HG03575 (cell line): ENCODE data around the gene ZNF536.
"Not testable (repeated sequence)": the region's sequence is repeated elsewhere in the genome, so short reads cannot be mapped to it uniquely, and the experiment has no call there.

Experiments
- ATAC-seq: cut with Tn5 transposase; IDR thresholded peaks from one replicate; pipeline ENCODE4 v1.9.1; 2021; ENCODE audit not compliant: unreplicated experiment, insufficient number of reproducible peaks, low FRiP score; ENCODE audit errors: extremely low read depth

The ZNF536 gene

GRCh38 chr19:30430206-30430734 is 58.1 kb downstream of the ZNF536 start:
- no peak for ATAC-seq

- no peak for ATAC-seq
These were observed 59.4 kb downstream of the ZNF536 start for GRCh38 chr19:30431591-30431990.

DNA sequence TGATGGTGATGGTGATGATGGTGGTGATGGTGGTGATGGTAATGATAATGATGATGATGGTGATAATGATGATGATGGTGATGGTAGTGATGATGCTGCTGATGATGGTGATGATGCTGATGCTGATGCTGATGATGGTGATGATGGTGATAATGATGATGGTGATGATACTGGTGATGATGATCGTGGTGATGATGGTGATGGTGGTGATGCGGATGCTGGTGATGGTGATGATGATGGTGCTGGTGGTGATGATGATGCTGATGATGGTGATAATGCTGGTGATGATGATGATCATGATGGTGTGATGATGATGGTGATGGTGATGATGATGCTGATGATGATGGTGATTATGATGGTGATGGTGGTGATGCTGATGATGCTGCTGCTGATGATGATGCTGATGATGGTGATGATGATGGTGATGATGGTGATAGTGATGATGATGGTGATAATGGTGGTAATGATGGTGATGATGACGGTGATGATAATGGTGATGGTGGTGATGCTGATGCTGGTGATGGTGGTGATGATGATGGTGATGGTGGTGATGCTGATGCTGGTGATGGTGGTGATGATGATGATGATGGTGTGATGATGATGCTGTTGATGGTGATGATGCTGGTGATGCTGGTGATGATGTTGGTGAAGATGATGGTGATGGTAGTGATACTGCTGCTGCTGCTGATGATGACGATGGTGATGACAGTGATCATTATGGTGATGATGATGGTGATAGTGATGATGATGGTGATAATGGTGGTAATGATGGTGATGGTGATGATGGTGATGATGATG is 62.8 kb downstream of the ZNF536 start:
- ATAC-seq: no peak

GRCh38 chr19:30437869-30438268 is 65.7 kb downstream of the ZNF536 start:
- ATAC-seq: no peak

GRCh38 chr19:30439310-30439709 is 67.1 kb downstream of the ZNF536 start:
- no peak for ATAC-seq

- ATAC-seq: no peak
These were observed 68.8 kb downstream of the ZNF536 start for GRCh38 chr19:30441011-30441410.

GRCh38 chr19:30442674-30443073 is 70.5 kb downstream of the ZNF536 start:
- no peak for ATAC-seq

DNA sequence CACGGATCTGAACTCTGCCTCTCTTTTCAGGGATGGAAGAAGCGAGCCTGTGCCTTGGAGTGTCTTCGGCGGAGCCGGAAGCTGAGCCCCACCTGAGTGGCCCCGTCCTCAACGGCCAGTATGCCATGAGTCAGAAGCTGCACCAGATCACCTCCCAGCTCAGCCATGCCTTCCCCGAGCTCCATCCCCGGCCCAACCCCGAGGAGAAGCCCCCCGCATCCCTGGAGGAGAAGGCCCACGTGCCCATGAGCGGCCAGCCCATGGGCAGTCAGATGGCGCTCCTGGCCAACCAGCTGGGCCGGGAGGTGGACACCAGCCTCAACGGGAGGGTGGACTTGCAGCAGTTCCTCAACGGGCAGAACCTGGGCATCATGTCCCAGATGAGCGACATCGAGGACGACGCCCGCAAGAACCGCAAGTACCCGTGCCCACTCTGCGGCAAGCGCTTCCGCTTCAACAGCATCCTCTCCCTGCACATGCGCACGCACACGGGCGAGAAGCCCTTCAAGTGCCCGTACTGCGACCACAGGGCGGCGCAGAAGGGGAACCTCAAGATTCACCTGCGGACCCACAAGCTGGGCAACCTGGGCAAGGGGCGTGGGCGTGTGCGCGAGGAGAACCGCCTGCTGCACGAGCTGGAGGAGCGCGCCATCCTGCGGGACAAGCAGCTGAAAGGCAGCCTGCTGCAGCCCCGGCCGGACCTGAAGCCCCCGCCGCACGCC is 71.5 kb downstream of the ZNF536 start:
- no peak for ATAC-seq

GRCh38 chr19:30444253-30444671 is 72.1 kb downstream of the ZNF536 start:
- no peak for ATAC-seq

DNA sequence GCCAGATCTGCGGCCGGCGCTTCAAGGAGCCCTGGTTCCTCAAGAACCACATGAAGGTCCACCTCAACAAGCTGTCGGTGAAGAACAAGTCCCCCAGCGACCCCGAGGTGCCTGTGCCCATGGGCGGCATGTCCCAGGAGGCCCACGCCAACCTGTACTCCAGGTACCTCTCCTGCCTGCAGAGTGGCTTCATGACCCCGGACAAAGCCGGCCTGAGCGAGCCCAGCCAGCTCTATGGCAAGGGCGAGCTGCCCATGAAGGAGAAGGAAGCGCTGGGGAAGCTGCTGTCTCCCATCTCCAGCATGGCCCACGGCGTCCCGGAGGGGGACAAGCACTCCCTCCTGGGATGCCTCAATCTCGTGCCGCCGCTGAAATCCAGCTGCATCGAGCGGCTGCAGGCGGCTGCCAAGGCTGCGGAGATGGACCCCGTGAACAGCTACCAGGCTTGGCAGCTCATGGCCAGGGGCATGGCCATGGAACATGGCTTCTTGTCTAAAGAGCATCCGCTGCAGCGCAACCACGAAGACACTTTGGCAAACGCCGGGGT is 72.6 kb downstream of the ZNF536 start:
- ATAC-seq: no peak

DNA sequence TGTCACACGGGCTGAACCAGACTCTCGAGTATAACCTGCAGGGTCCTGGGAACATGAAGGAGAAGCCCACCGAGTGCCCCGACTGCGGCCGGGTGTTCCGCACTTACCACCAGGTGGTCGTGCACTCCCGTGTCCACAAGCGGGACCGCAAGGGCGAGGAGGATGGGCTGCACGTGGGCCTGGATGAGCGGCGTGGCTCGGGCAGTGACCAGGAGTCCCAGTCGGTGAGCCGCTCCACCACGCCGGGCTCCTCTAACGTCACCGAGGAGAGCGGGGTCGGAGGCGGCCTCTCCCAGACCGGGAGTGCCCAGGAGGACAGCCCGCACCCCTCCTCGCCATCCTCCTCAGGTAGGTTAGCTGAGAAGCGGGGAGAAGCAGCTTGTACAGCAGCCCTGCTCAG is 73.2 kb downstream of the ZNF536 start:
- ATAC-seq: no peak

GRCh38 chr19:30446120-30446519 is 73.9 kb downstream of the ZNF536 start:
- ATAC-seq: not testable (repeated sequence)

DNA sequence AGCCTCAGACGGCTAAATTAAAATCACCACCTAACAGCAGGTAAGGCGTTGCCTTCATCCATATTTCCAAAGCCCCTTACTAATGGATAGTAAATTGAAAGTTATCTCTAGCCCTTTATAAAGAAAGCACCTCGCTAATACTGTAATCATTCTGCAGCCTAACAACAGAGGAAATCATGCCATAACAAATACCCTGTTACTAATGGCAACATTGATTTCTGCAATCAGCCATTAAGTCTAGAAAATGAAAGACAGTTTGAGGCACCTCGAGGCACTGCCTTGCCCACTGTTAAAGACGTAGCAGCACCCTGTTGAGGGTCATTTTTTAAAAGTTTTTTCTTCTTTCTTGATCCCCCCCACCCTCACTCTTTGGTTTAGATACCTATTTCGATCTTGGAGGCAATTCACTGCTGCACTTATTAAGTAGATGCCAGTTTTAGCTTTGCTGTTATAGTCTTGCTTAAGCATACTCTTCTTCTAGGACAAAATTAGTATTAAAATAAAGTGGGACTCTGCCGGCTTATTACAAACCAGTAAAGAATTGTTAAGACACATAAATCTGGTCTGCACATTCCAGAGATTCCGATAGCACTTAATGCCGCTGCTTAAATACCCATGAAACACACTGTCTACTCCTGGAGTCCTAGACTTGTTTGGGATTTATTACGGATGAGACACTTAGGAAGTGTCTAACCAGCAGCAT is 74.8 kb downstream of the ZNF536 start:
- no peak for ATAC-seq

GRCh38 chr19:30447553-30447870 is 75.3 kb downstream of the ZNF536 start:
- no peak for ATAC-seq

DNA sequence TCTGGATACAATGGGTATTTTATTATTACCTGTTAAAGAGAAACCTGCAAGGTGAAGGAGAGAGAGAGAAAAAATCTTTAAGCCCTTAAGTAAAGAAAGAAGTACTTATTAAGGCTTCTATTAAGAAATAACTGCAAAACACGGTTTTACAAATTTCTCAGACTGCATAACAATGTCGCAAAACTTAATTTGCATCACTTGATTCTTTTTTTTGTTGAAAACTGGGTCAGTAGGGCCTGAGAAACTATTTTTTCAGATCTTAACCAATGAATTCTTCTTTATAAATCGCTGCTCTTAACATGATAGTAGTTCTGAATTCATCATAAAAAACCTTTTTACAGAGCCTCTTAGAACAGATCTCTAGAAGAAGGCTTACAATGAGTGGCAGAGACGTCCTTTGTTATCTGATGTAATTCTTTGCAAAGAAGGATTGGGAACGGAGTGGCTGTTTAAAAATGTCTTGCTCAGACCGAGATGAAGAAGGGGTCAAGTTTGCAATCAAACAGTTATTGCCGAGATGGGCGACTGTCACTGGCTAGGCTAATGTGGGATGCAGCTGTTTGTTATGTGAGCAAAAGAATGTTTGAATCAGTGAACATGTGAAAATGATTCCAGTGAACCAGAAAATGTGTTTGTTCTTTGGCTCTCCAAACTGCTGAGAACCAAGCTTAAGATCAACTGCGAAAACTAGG is 76.3 kb downstream of the ZNF536 start:
- no peak for ATAC-seq

GRCh38 chr19:30449078-30449590 is 77.0 kb downstream of the ZNF536 start:
- ATAC-seq: no peak

- no peak for ATAC-seq
These were observed 77.5 kb downstream of the ZNF536 start for GRCh38 chr19:30449673-30450072.

DNA sequence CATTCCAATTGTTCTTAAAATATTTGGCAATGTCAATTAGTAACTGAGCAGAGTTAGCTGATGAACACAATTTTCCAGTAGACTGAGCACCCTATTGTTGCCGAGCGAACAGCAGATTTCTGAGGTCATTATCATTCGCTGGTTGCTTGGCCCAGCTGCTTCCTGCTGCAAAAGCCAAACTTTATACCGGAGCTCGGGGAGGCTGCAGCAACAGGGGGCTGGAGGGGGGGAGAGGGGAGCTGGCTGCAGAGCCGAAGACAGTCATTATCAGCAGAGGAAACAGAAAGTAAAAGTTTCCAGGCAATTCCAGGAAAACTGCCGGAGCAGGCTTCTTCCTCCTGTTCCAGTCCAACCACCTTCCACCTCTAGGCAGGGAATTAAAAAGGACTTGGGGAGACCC is 77.9 kb downstream of the ZNF536 start:
- no peak for ATAC-seq

GRCh38 chr19:30450835-30451321 is 78.7 kb downstream of the ZNF536 start:
- no peak for ATAC-seq
